ENCODE measurements around the gene OTUD5. TPM values are rescaled to one million over a fixed set of nuclear protein-coding genes. Genes with fewer than 3 reads are reported as not detected.

OTUD5 gene
- total and polyA plus RNA-seq, 2 experiments from 2014 or later = 27.0 to 43.4 TPM

GRCh38 chrX:48975541-48975940, 18.1 kb upstream of the OTUD5 start:
- no peak for DNase-seq
- H4K20me1 ChIP-seq (ENCODE audit: insufficient read depth) = no peaks in the 10 kb centered on the region
- H3K4me2 ChIP-seq (ENCODE audit: unreplicated experiment) = no peak overlapping the region
- H3K9me3 ChIP-seq (ENCODE audit: low read depth) = no peaks in the 10 kb centered on the region
- H3K79me2 ChIP-seq (ENCODE audit: insufficient read depth) = no peaks in the 10 kb centered on the region
- H2AFZ ChIP-seq = no peak overlapping the region
- no peak for TF ChIP-seq EZH2phosphoT487 (IDR thresholded peaks at IDR 0.05; ENCODE audit: insufficient read depth, low read depth)
- TF ChIP-seq EZH2 (IDR thresholded peaks at IDR 0.05; ENCODE audit: insufficient read depth, poor library complexity, severe bottlenecking) = no peak
- H3K36me3 ChIP-seq (ENCODE audit: low read depth) = no peaks in the 10 kb centered on the region
- H3K27ac ChIP-seq = no peak overlapping the region
- H3F3A ChIP-seq (ENCODE audit: insufficient read depth) = no peaks in the 10 kb centered on the region
- no peaks in the 10 kb centered on the region for H3K4me1 ChIP-seq (ENCODE audit: insufficient read depth)
- no peaks in the 10 kb centered on the region for H3K27me3 ChIP-seq (replicated peaks; ENCODE audit: insufficient read depth)
- no peaks in the 10 kb centered on the region for H3K9me2 ChIP-seq (ENCODE audit: insufficient read depth)
- 85 to 100% methylated on average over 3 to 5 of the region's 5 CpGs for WGBS, 2 experiments (ENCODE audit: low coverage in 1 of 2, low lambda C conversion rate in 2 of 2, missing lambda C conversion rate in 2 of 2)
- no peak overlapping the region for H3K4me3 ChIP-seq
- in situ Hi-C loops (cut with MboI) = no loop called here
- H3K9ac ChIP-seq = no peak overlapping the region

GRCh38 chrX:48975041-48975440, 17.6 kb upstream of the OTUD5 start:
- WGBS, 2 experiments (ENCODE audit: low coverage in 1 of 2, low lambda C conversion rate in 2 of 2, missing lambda C conversion rate in 2 of 2) = 77 to 78% methylated on average over 6 to 7 of the region's 7 CpGs
- H3K4me1 ChIP-seq (ENCODE audit: insufficient read depth) = no peaks in the 10 kb centered on the region
- H3F3A ChIP-seq (ENCODE audit: insufficient read depth) = no peaks in the 10 kb centered on the region
- no peak overlapping the region for H3K4me3 ChIP-seq
- H4K20me1 ChIP-seq (ENCODE audit: insufficient read depth) = no peaks in the 10 kb centered on the region
- H3K79me2 ChIP-seq (ENCODE audit: insufficient read depth) = no peaks in the 10 kb centered on the region
- in situ Hi-C loops (cut with MboI) = no loop called here
- no peak overlapping the region for H3K4me2 ChIP-seq (ENCODE audit: unreplicated experiment)
- H3K9ac ChIP-seq = no peak overlapping the region
- no peak for TF ChIP-seq EZH2phosphoT487 (IDR thresholded peaks at IDR 0.05; ENCODE audit: insufficient read depth, low read depth)
- TF ChIP-seq EZH2 (IDR thresholded peaks at IDR 0.05; ENCODE audit: insufficient read depth, poor library complexity, severe bottlenecking) = no peak
- H3K9me3 ChIP-seq (ENCODE audit: low read depth) = no peaks in the 10 kb centered on the region
- H2AFZ ChIP-seq = no peak overlapping the region
- no peaks in the 10 kb centered on the region for H3K36me3 ChIP-seq (ENCODE audit: low read depth)
- DNase-seq = no peak
- H3K9me2 ChIP-seq (ENCODE audit: insufficient read depth) = no peaks in the 10 kb centered on the region
- no peak overlapping the region for H3K27ac ChIP-seq
- H3K27me3 ChIP-seq (replicated peaks; ENCODE audit: insufficient read depth) = no peaks in the 10 kb centered on the region

- H3K9ac ChIP-seq = no peak overlapping the region
- H3K27me3 ChIP-seq (replicated peaks; ENCODE audit: insufficient read depth) = no peaks in the 10 kb centered on the region
- H4K20me1 ChIP-seq (ENCODE audit: insufficient read depth) = no peaks in the 10 kb centered on the region
- H3K27ac ChIP-seq = no peak overlapping the region
- in situ Hi-C loops (cut with MboI) = no loop called here
- TF ChIP-seq EZH2phosphoT487 (IDR thresholded peaks at IDR 0.05; ENCODE audit: insufficient read depth, low read depth) (no peak), EZH2 (IDR thresholded peaks at IDR 0.05; ENCODE audit: insufficient read depth, poor library complexity, severe bottlenecking) (no peak)
- no peak overlapping the region for H3K4me2 ChIP-seq (ENCODE audit: unreplicated experiment)
- H3K4me3 ChIP-seq = no peak overlapping the region
- no peaks in the 10 kb centered on the region for H3K9me2 ChIP-seq (ENCODE audit: insufficient read depth)
- H3K79me2 ChIP-seq (ENCODE audit: insufficient read depth) = no peaks in the 10 kb centered on the region
- H3F3A ChIP-seq (ENCODE audit: insufficient read depth) = no peaks in the 10 kb centered on the region
- no peak overlapping the region for H2AFZ ChIP-seq
- no peaks in the 10 kb centered on the region for H3K36me3 ChIP-seq (ENCODE audit: low read depth)
- H3K4me1 ChIP-seq (ENCODE audit: insufficient read depth) = no peaks in the 10 kb centered on the region
- no peaks in the 10 kb centered on the region for H3K9me3 ChIP-seq (ENCODE audit: low read depth)
- WGBS, 2 experiments (ENCODE audit: low coverage in 1 of 2, low lambda C conversion rate in 2 of 2, missing lambda C conversion rate in 2 of 2) = 97 to 100% methylated on average over 2 of the region's 2 CpGs
- no peak for DNase-seq
These were observed 17.2 kb upstream of the OTUD5 start for GRCh38 chrX:48974574-48974973.

- no peak for DNase-seq
These were observed 16.6 kb upstream of the OTUD5 start for GRCh38 chrX:48974033-48974432.

More at GRCh38 chrX:48974033-48974432, 16.6 kb upstream of the OTUD5 start:
- Histone ChIP-seq H3K9ac (no peak overlapping the region), H3K36me3 (ENCODE audit: low read depth) (no peaks in the 10 kb centered on the region), H3K27me3 (replicated peaks; ENCODE audit: insufficient read depth) (no peaks in the 10 kb centered on the region), H3K27ac (no peak overlapping the region), H2AFZ (no peak overlapping the region), H3F3A (ENCODE audit: insufficient read depth) (no peaks in the 10 kb centered on the region), H3K79me2 (ENCODE audit: insufficient read depth) (no peaks in the 10 kb centered on the region), H3K4me1 (ENCODE audit: insufficient read depth) (no peaks in the 10 kb centered on the region), H3K4me2 (ENCODE audit: unreplicated experiment) (no peak overlapping the region), H3K9me3 (ENCODE audit: low read depth) (no peaks in the 10 kb centered on the region), H3K4me3 (no peak overlapping the region), H4K20me1 (ENCODE audit: insufficient read depth) (no peaks in the 10 kb centered on the region), H3K9me2 (ENCODE audit: insufficient read depth) (no peaks in the 10 kb centered on the region)
- WGBS, 2 experiments (ENCODE audit: low coverage in 1 of 2, low lambda C conversion rate in 2 of 2, missing lambda C conversion rate in 2 of 2) = 33 to 74% methylated on average over 1 to 3 of the region's 3 CpGs
- TF ChIP-seq EZH2phosphoT487 (IDR thresholded peaks at IDR 0.05; ENCODE audit: insufficient read depth, low read depth) (no peak), EZH2 (IDR thresholded peaks at IDR 0.05; ENCODE audit: insufficient read depth, poor library complexity, severe bottlenecking) (no peak)
- in situ Hi-C loops (cut with MboI) = no loop called here

All from GM23248 (cell line).